Measurements from ENCODE around the gene DLEC1.

The DLEC1 gene

DNA sequence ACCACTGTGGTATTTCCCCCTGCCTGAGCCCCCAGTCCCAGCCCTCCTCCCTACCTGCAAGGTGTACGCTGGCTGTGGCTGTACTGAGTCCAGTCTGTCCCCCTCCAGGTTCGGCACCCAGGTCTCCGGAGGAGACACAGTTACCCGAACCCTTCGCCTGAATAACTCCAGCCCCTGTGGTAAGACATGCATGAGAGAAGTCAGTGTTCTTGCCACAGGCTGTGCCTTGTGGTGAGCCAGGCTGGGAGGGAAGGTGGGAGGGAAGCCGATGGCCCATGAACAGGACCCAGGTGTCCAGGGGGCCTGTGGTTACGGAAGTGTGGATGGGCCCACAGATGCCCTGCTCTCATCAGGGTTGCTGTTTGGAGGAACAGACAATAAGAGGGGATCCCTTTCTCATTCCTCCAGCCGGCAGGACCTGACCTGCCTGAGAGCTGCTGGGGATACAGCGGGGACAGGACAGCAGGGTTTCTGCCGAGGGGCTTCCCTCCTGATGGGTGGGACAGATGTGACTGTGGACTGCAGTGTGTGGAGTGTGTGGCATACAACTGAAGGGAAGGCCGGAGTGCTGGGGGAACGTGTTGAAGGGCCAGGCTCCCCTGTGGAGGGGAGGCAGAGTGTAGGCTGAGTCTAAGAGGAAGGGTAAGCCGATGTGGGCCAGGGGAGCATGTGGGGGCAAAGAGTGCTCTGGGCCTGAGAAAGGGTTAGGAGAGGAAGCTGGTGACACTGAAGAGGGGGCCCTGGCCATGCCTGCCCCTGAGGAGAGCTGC is 76.1 kb downstream of the DLEC1 start:
- Histone ChIP-seq H3K36me3 (ENCODE audit: control insufficient read depth in 1 of 2, insufficient read depth in 2 of 2, low read length in 2 of 2) (peaks cover 6 to 9% of the 10 kb centered on the region in 2 donors), H3K4me1 (ENCODE audit: control insufficient read depth in 1 of 2, insufficient read depth in 2 of 2, low read length in 2 of 2) (peaks cover 0 to 3% of the 10 kb centered on the region in 2 donors), H3K4me3 (ENCODE audit: low read depth in 1 of 2, low read length in 2 of 2) (no peak overlapping the region), H3K27ac (ENCODE audit: low read depth, low read length) (no peak overlapping the region), H3K9ac (ENCODE audit: low read depth in 1 of 2, low read length in 2 of 2) (no peak overlapping the region), H3K9me3 (ENCODE audit: control insufficient read depth in 1 of 2, low read length in 2 of 2) (no peaks in the 10 kb centered on the region), H3K27me3 (ENCODE audit: control insufficient read depth in 1 of 2, insufficient read depth in 2 of 2, low read length in 2 of 2) (no peaks in the 10 kb centered on the region)

DNA sequence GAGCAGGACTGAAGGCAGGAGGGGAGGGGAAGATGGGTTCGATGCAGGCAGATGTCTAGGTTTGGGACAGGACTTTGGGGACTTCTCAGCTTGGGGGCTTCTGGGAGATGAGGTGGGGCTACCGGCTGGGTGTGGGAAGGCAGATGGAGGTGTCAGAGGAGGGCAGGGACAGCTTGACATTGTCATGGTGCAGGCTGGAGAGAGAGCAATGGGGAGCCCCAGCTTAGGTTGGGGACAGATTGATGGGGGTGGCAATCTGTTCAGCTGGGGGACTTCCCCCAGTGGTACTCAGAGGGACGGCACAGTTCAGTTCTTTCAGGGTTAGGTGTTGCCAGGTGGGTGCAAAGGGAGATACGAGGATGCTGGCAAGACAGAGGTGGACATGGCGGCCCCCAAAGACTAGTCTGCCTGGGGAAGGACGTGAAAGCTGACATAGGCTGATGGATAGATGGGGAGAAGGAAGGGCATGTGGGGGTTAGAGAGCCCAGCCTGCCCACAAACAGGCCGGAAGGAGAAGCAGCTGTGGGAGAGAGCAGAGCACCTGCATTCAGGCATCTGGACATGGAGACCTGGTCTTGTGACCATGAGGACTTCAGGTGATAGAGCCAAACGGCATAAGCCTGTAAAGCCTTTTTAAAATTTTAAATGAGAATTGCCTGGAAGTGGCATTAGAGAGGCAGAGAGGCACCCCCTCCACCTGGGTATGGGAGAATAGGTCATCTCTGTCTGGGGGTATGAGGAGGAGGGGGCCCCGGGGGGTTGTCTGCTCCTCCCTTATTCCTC is 76.8 kb downstream of the DLEC1 start:
- H3K27ac ChIP-seq (ENCODE audit: low read depth, low read length): no peak overlapping the region
- H3K9ac ChIP-seq (ENCODE audit: low read depth in 1 of 2, low read length in 2 of 2): no peak overlapping the region
- no peak overlapping the region for H3K4me3 ChIP-seq (ENCODE audit: low read depth in 1 of 2, low read length in 2 of 2)
- H3K27me3 ChIP-seq (ENCODE audit: control insufficient read depth in 1 of 2, insufficient read depth in 2 of 2, low read length in 2 of 2): no peaks in the 10 kb centered on the region
- H3K9me3 ChIP-seq (ENCODE audit: control insufficient read depth in 1 of 2, low read length in 2 of 2): no peaks in the 10 kb centered on the region
- H3K36me3 ChIP-seq (ENCODE audit: control insufficient read depth in 1 of 2, insufficient read depth in 2 of 2, low read length in 2 of 2): peaks cover 14% of the 10 kb centered on the region in 2 donors
- H3K4me1 ChIP-seq (ENCODE audit: control insufficient read depth in 1 of 2, insufficient read depth in 2 of 2, low read length in 2 of 2): peaks cover 0 to 3% of the 10 kb centered on the region in 2 donors

DNA sequence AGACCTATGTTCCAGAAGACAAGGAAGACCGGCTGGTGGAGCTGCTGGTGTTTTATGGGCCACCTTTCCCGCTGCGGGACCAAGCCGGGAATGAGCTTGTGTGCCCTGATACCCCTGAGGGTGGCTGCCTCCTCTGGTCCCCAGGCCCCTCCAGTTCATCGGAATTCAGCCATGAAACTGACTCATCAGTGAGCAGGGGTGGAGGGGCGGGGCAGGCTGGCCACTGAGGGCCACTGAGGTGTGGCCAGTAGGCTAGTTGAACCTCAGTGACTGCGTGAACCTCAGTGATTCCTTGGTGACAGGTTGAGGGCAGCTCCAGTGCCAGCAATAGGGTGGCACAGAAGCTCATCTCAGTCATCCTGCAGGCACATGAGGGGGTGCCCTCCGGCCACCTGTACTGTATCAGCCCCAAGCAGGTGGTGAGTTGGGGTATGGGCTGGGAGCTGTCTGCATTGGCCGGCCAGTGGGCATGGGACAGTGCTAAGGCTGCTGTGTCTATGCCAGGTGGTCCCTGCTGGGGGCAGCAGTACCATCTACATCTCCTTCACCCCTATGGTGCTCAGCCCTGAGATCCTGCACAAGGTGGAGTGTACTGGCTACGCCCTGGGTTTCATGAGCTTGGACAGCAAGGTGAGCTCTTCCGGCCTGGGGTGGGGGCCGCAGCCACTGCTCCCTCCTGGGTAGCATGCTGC is 77.6 kb downstream of the DLEC1 start:
- Histone ChIP-seq H3K27me3 (ENCODE audit: control insufficient read depth in 1 of 2, insufficient read depth in 2 of 2, low read length in 2 of 2) (no peaks in the 10 kb centered on the region), H3K9me3 (ENCODE audit: control insufficient read depth in 1 of 2, low read length in 2 of 2) (no peaks in the 10 kb centered on the region), H3K27ac (ENCODE audit: low read depth, low read length) (no peak overlapping the region), H3K9ac (ENCODE audit: low read depth in 1 of 2, low read length in 2 of 2) (no peak overlapping the region), H3K4me1 (ENCODE audit: control insufficient read depth in 1 of 2, insufficient read depth in 2 of 2, low read length in 2 of 2) (peaks cover 0 to 3% of the 10 kb centered on the region in 2 donors), H3K36me3 (ENCODE audit: control insufficient read depth in 1 of 2, insufficient read depth in 2 of 2, low read length in 2 of 2) (peaks cover 19 to 22% of the 10 kb centered on the region in 2 donors), H3K4me3 (ENCODE audit: low read depth in 1 of 2, low read length in 2 of 2) (no peak overlapping the region)

DNA sequence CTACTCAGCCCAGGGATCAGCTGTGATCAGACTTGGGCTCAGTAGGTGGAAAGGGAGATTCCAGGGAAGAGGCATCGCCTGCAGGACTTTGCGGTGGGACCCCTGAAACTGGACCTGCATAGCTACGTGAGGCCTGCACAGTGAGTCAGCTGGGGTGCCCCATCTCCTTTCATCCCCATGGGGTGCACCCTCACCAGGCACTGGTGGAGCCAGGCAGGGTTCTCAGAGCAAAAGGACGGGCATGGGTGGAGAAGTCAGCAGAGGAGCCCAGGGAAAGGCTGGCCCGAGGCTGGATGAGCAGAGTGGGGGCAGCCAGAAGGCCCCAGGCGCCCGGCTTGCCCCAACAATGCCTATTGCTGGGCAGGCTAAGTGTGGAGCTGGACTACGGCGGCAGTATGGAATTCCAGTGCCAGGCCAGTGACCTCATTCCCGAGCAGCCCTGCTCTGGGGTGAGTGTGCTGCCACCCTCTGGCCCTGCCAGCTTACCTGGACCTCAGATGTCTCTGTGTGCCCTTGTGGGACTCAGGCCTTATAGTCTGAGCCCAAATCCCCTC is 78.2 kb downstream of the DLEC1 start:
- H3K9ac ChIP-seq (ENCODE audit: low read depth in 1 of 2, low read length in 2 of 2): no peak overlapping the region
- peaks cover 0 to 3% of the 10 kb centered on the region in 2 donors for H3K4me1 ChIP-seq (ENCODE audit: control insufficient read depth in 1 of 2, insufficient read depth in 2 of 2, low read length in 2 of 2)
- H3K27ac ChIP-seq (ENCODE audit: low read depth, low read length): no peak overlapping the region

DNA sequence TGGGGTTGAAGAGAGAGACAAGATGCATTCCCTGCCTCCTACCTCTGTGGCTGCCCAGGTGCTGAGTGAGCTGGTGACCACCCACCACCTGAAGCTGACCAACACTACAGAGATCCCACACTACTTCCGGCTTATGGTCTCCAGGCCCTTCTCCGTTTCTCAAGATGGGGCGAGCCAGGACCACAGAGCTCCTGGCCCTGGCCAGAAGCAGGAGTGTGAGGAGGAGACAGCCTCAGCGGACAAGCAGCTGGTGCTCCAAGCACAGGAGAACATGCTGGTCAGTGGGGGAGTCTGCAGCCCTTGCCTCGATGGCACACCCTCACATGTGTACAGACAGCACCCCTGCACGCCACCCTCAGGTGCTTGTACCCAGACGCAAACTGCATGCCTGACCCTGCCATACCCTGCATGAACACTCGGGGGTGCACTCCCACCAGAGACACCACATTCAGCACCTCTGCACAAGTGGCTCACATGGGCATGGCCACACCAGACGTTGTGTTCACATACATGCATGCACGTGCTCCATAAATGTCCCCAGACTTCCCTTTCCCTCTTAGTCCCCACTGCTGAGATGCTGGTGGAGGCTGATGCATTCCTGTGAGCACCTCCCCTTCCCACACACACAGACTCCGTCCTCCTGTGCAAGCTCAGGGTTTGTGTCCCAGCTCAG is 78.9 kb downstream of the DLEC1 start:
- H3K4me3 ChIP-seq (ENCODE audit: low read depth in 1 of 2, low read length in 2 of 2): no peak overlapping the region
- no peak overlapping the region for H3K9ac ChIP-seq (ENCODE audit: low read depth in 1 of 2, low read length in 2 of 2)
- no peaks in the 10 kb centered on the region for H3K27me3 ChIP-seq (ENCODE audit: control insufficient read depth in 1 of 2, insufficient read depth in 2 of 2, low read length in 2 of 2)
- H3K27ac ChIP-seq (ENCODE audit: low read depth, low read length): no peak overlapping the region
- H3K9me3 ChIP-seq (ENCODE audit: control insufficient read depth in 1 of 2, low read length in 2 of 2): no peaks in the 10 kb centered on the region
- H3K36me3 ChIP-seq (ENCODE audit: control insufficient read depth in 1 of 2, insufficient read depth in 2 of 2, low read length in 2 of 2): peaks cover 32 to 35% of the 10 kb centered on the region in 2 donors
- peaks cover 0 to 3% of the 10 kb centered on the region in 2 donors for H3K4me1 ChIP-seq (ENCODE audit: control insufficient read depth in 1 of 2, insufficient read depth in 2 of 2, low read length in 2 of 2)

More for the DNA sequence above, 78.2 kb downstream of the DLEC1 start:
- Histone ChIP-seq H3K27me3 (ENCODE audit: control insufficient read depth in 1 of 2, insufficient read depth in 2 of 2, low read length in 2 of 2) (no peaks in the 10 kb centered on the region), H3K36me3 (ENCODE audit: control insufficient read depth in 1 of 2, insufficient read depth in 2 of 2, low read length in 2 of 2) (peaks cover 25 to 28% of the 10 kb centered on the region in 2 donors), H3K4me3 (ENCODE audit: low read depth in 1 of 2, low read length in 2 of 2) (no peak overlapping the region), H3K9me3 (ENCODE audit: control insufficient read depth in 1 of 2, low read length in 2 of 2) (no peaks in the 10 kb centered on the region)

DNA sequence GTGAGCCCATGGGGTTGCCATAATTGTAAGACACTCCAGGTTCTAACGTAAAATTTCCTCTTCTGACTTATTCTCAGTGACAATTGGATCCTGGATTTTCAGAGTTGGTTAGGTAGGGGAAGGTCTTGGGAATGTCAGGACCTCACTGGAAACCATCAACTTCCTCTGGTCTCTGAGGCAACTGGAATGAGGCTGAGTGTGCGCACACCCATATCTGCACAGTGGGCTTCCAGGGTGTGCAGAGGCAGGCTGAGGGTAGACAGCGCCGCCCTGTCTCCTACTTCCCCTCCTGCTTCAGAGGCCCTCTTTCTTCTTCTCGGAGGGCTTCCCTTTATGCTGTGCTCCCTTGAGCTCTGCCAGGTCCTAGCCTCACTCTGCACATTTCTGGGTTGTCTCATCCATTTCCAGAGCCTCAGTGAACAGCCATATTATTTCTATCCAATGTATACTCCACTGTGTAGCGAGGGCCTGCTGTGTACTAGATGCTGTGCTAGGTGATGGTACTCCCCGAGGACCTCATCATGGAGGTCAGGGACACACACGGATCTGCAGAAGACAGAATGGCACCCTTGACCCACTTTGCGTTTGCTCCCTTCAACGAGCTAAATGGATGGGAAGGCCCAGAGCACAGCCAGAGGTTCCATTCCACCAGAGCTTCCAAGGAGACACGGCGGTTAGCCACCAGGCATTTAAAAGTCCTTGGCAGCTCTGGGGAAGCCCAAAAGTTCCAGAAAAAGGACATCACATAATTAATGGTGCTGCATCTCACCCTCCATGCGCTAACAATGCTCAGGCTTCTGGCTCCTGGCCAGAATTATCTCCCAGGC is 79.6 kb downstream of the DLEC1 start:
- Histone ChIP-seq H3K27me3 (ENCODE audit: control insufficient read depth in 1 of 2, insufficient read depth in 2 of 2, low read length in 2 of 2) (no peaks in the 10 kb centered on the region), H3K4me3 (ENCODE audit: low read depth in 1 of 2, low read length in 2 of 2) (no peak overlapping the region), H3K36me3 (ENCODE audit: control insufficient read depth in 1 of 2, insufficient read depth in 2 of 2, low read length in 2 of 2) (peaks cover 35 to 39% of the 10 kb centered on the region in 2 donors), H3K9ac (ENCODE audit: low read depth in 1 of 2, low read length in 2 of 2) (no peak overlapping the region), H3K27ac (ENCODE audit: low read depth, low read length) (no peak overlapping the region), H3K9me3 (ENCODE audit: control insufficient read depth in 1 of 2, low read length in 2 of 2) (no peaks in the 10 kb centered on the region), H3K4me1 (ENCODE audit: control insufficient read depth in 1 of 2, insufficient read depth in 2 of 2, low read length in 2 of 2) (peaks cover 0 to 3% of the 10 kb centered on the region in 2 donors)

DNA sequence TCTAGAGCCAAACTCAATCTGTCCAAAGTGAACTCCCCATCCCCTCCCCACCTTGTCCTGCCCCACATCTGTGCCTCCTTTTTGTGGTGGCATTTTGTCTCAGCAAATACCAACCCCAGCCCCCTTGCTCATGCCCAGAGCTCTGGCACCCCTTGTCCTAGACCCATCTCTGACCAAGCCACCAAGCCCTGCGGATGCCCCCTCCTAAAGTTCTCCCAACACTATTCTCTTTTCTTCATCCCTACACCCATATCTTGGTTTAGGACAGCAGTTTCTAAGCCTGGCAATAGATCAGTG is 80.2 kb downstream of the DLEC1 start:
- Histone ChIP-seq H3K36me3 (ENCODE audit: control insufficient read depth in 1 of 2, insufficient read depth in 2 of 2, low read length in 2 of 2) (peaks cover 35 to 41% of the 10 kb centered on the region in 2 donors), H3K4me1 (ENCODE audit: control insufficient read depth in 1 of 2, insufficient read depth in 2 of 2, low read length in 2 of 2) (peaks cover 0 to 3% of the 10 kb centered on the region in 2 donors), H3K27ac (ENCODE audit: low read depth, low read length) (no peak overlapping the region)

DNA sequence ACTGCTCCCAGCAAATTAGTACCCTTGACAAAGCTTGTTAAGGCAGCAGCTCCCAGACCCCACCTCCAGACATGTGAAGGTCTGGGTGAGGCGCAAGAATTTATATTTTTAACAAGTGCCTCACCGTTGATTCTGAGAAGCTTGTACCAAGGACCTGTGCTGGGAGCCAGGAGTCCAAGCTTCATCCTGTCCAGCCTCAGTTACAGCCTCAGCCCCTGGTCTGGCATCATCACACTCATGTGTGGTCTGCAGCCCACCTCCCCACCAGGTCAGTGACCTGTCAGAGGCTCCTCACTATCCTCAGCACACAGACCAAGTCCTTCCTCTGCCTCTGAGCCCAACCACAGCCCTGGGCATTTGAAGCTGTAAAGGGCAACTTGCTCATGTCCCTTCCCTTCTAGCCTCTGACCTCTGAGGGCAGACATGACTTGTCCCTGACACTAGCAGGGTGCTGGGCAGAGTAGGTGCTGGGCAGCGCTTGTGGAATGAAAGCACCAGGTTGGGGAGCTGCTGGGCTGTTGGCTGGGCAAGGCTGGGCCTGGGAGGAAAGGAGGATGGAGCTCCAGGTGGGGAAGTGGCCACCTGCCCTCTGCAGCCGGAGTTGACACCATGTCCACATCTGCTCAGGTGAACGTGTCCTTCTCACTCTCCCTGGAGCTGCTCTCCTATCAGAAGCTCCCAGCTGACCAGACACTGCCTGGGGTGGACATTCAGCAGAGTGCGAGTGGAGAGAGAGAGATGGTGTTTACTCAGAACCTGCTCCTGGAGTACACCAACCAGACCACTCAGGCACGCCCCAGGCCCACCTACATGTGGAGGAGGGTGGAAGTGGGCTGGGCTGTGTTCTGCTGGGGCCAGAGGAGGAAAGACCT is 81.0 kb downstream of the DLEC1 start:
- Histone ChIP-seq H3K4me1 (ENCODE audit: control insufficient read depth in 1 of 2, insufficient read depth in 2 of 2, low read length in 2 of 2) (peaks cover 0 to 3% of the 10 kb centered on the region in 2 donors), H3K36me3 (ENCODE audit: control insufficient read depth in 1 of 2, insufficient read depth in 2 of 2, low read length in 2 of 2) (peaks cover 38 to 49% of the 10 kb centered on the region in 2 donors), H3K27me3 (ENCODE audit: control insufficient read depth in 1 of 2, insufficient read depth in 2 of 2, low read length in 2 of 2) (no peaks in the 10 kb centered on the region), H3K9ac (ENCODE audit: low read depth in 1 of 2, low read length in 2 of 2) (no peak overlapping the region), H3K4me3 (ENCODE audit: low read depth in 1 of 2, low read length in 2 of 2) (no peak overlapping the region), H3K9me3 (ENCODE audit: control insufficient read depth in 1 of 2, low read length in 2 of 2) (no peaks in the 10 kb centered on the region), H3K27ac (ENCODE audit: low read depth, low read length) (no peak overlapping the region)

More for the DNA sequence above, 80.2 kb downstream of the DLEC1 start:
- Histone ChIP-seq H3K9ac (ENCODE audit: low read depth in 1 of 2, low read length in 2 of 2) (no peak overlapping the region), H3K4me3 (ENCODE audit: low read depth in 1 of 2, low read length in 2 of 2) (no peak overlapping the region), H3K9me3 (ENCODE audit: control insufficient read depth in 1 of 2, low read length in 2 of 2) (no peaks in the 10 kb centered on the region), H3K27me3 (ENCODE audit: control insufficient read depth in 1 of 2, insufficient read depth in 2 of 2, low read length in 2 of 2) (no peaks in the 10 kb centered on the region)
